Activated CD4-positive, alpha-beta memory T cell treated with anti-CD3 and anti-CD28 coated beads, Interleukin-2, amount 10 ng/mL, durations not matched to agents 7 days and 5 days (primary cell): ENCODE measurements around the gene SNX14. TPM values are rescaled to one million over a fixed set of nuclear protein-coding genes. Genes with fewer than 3 reads are reported as not detected.
"Not testable (repeated sequence)": the region's sequence is repeated elsewhere in the genome, so short reads cannot be mapped to it uniquely, and the experiment has no call there.

Experiments used
- CTCF ChIA-PET: fragments of 350-600 bp; sonication (Branson Sonifier 250); formaldehyde crosslinking; loops from one replicate; lab custom pipeline; 2021; ENCODE audit warnings: antibody characterized with exemption, inconsistent platforms; lab: Charles Lee
- POLR2A ChIA-PET: fragments of 350-600 bp; sonication (Branson Sonifier 250); formaldehyde crosslinking; loops from one replicate; lab custom pipeline; 2021; ENCODE audit warnings: antibody characterized with exemption; lab: Charles Lee
- DNase-seq: peaks from one replicate; pipeline ENCODE4 v3.0.0-alpha.2; 2020
- H3K27ac Mint-ChIP-seq: one replicate; pipeline ENCODE4 v1.8.0; 2021; ENCODE audit warnings: mild to moderate bottlenecking, mixed read lengths
- H3K27me3 Mint-ChIP-seq: one replicate; pipeline ENCODE4 v1.8.0; 2021; ENCODE audit warnings: mixed read lengths
- H3K36me3 Mint-ChIP-seq: one replicate; pipeline ENCODE4 v1.8.0; 2021; ENCODE audit warnings: low read depth, mixed read lengths
- H3K4me1 Mint-ChIP-seq: one replicate; pipeline ENCODE4 v1.8.0; 2021; ENCODE audit warnings: mixed read lengths
- H3K4me3 Mint-ChIP-seq: one replicate; pipeline ENCODE4 v1.8.0; 2021; ENCODE audit warnings: mild to moderate bottlenecking, mixed read lengths
- H3K9me3 Mint-ChIP-seq: one replicate; pipeline ENCODE4 v1.8.0; 2021; ENCODE audit warnings: mixed read lengths
- total RNA-seq, 2 experiments: library from RNA; stranded (reverse); gene quantifications; one replicate each; pipeline ENCODE4 v1.2.3, GENCODE V29; 2021

SNX14 gene
- total RNA-seq, 2 experiments from 2014 or later = 48.2 to 50.9 TPM

- H3K9me3 Mint-ChIP-seq = no peaks in the 10 kb centered on the region
- DNase-seq = no peak
These were observed 21.1 kb upstream of the SNX14 start for GRCh38 chr6:85614780-85615179.

GRCh38 chr6:85612690-85613474, 19.2 kb upstream of the SNX14 start:
- ChIA-PET CTCF (no interaction called here), POLR2A (interaction anchor here (1.0 to 2.1 kb wide), 9 partner anchors 11 to 65 kb away, joined by 3 to 12 read pairs (median 4); partner anchors contain the start of genes SNX14 and SYNCRIP)
- H3K36me3 Mint-ChIP-seq = peaks cover 75% of the 10 kb centered on the region
- H3K4me3 Mint-ChIP-seq = no peak overlapping the region
- DNase-seq = no peak
- H3K4me1 Mint-ChIP-seq = peaks cover 12% of the 10 kb centered on the region
- no peak overlapping the region for H3K27ac Mint-ChIP-seq
- H3K27me3 Mint-ChIP-seq = no peaks in the 10 kb centered on the region
- no peaks in the 10 kb centered on the region for H3K9me3 Mint-ChIP-seq

More at GRCh38 chr6:85614780-85615179, 21.1 kb upstream of the SNX14 start:
- CTCF ChIA-PET = no interaction called here
- POLR2A ChIA-PET = interaction anchor here (0.9 to 1.1 kb wide), 2 partner anchors 25 to 64 kb away, joined by 3 read pairs; no protein-coding TSS in a partner anchor
- H3K4me3 Mint-ChIP-seq = no peak overlapping the region
- peaks cover 13% of the 10 kb centered on the region for H3K4me1 Mint-ChIP-seq
- peak overlapping the region; percentile 10 for H3K27ac Mint-ChIP-seq
- peaks cover 79% of the 10 kb centered on the region for H3K36me3 Mint-ChIP-seq
- H3K27me3 Mint-ChIP-seq = no peaks in the 10 kb centered on the region

DNA sequence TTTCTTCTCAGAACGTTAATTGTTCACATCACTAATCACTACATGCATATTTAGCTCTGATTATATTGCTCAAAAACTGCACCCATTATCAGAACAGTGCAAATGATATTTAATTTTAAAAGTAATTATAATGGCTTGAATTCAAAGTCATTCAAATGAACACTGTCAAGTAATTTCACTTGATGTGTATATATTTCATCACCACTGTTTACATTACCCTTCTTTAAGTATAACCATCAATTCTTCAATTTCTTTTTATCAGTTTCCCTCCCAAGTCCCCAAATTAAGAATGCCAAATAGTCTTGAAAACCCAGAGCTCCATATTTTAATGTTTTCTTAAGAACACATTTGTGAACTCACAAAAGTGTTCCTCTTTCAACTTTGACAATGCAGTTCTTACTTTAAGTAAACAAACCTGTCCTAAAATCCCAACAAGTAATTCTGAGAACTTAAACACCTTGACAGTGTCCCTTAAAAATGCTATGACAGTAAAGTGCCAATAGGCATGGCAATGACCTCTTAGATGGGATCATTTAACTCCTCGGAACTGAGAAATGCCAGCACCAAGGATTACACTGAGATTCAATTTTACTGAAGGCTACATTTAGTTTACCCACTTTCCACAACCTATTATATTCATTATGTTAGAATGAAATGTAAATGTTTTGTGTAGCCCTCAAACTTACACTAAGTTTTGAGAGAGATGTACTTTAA, 16.7 kb upstream of the SNX14 start:
- H3K27ac Mint-ChIP-seq = no peak overlapping the region
- ChIA-PET POLR2A (interaction anchor here (1.1 to 4.2 kb wide), 7 partner anchors 14 to 68 kb away, joined by 3 to 15 read pairs (median 6); partner anchors contain the start of genes SNX14 and SYNCRIP), CTCF (interaction anchor here (1.2 to 1.8 kb wide), 2 partner anchors 28 to 29 kb away, joined by 3 to 5 read pairs; no protein-coding TSS in a partner anchor)
- no peaks in the 10 kb centered on the region for H3K9me3 Mint-ChIP-seq
- no peaks in the 10 kb centered on the region for H3K27me3 Mint-ChIP-seq
- no peak for DNase-seq
- no peak overlapping the region for H3K4me3 Mint-ChIP-seq
- H3K4me1 Mint-ChIP-seq = peaks cover 12% of the 10 kb centered on the region
- peaks cover 66% of the 10 kb centered on the region for H3K36me3 Mint-ChIP-seq

- Mint-ChIP-seq H3K27me3 (no peaks in the 10 kb centered on the region), H3K9me3 (no peaks in the 10 kb centered on the region), H3K36me3 (peaks cover 9% of the 10 kb centered on the region), H3K4me3 (no peak overlapping the region), H3K27ac (no peak overlapping the region), H3K4me1 (no peaks in the 10 kb centered on the region)
- POLR2A ChIA-PET = interaction anchor here (1.0 to 2.9 kb wide), 4 partner anchors 8 to 144 kb away, joined by 3 to 14 read pairs (median 7); partner anchors contain the start of gene SNX14
- CTCF ChIA-PET = no interaction called here
- DNase-seq = no peak
These were observed 8.4 kb upstream of the SNX14 start for GRCh38 chr6:85602100-85602499.

DNA sequence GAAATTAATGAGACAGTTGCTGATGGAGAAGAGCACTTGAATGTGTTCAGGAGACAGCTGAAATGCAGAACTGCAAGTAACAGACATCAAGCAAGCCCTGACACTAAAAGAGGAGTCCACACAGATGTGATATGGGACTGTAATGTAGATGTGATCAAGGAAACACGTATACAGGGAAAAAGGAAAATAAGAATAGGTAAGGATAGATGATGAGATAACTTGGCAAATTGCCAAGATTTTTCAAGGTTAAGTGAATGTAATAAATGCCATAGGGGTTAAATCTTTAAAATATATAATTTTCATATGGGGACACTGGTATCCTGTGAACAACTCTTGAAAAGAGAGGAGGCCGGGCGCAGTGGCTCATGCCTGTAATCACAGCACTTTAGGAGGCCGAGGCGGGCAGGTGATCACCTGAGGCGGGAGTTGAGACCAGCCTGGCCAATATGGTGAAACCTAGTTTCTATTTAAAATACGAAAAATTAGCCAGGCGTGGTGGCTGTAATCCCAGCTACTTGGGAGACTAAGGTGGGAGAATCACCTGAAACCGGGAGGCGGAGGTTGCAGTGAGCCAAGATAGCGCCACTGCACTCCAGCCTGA, 7.2 kb upstream of the SNX14 start:
- peaks cover 9% of the 10 kb centered on the region for H3K36me3 Mint-ChIP-seq
- CTCF ChIA-PET = no interaction called here
- H3K4me3 Mint-ChIP-seq = no peak overlapping the region

DNA sequence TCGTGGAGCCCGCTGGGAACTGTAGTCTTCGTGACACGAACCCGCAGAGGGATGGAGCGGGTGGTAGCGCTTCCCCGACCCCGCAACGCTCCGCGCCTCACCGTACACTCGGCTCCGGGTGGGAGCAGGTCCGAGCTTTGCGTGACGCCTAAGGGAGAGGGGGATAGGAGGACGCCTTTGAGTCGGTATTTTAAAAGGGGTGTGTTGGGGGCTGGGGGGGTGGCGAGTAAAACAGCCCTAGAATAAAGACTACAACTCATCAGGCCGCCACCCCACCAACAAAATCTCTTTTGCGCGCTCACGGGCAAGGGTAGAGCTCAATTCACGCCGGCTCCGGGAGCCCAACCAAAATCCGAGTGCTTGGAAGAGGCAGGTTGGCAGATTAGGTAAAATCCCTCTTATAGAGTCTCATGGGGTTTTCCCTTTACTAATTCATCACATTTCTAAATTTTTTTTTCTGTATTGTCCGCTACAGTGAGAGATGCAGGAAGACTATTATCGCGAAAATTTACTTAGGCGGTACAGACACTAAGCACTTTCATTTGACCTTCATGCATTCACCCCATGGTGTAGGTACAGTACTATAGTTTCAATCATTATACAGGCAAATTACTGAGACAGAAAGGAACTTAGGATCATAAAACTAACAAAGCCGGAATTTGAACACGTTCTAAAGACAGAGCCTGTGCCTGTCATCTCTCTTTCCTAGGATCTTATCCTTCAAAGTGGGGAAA, 706 bp upstream of the SNX14 start:
- POLR2A ChIA-PET = interaction anchor here (0.7 to 5.5 kb wide), 11 partner anchors 8 to 145 kb away, joined by 3 to 141 read pairs (median 11); partner anchors contain the start of genes NT5E and SYNCRIP
- no peak for DNase-seq
- CTCF ChIA-PET = interaction anchor here (1.4 to 2.2 kb wide), 2 partner anchors 84 to 112 kb away, joined by 4 to 10 read pairs; no protein-coding TSS in a partner anchor
- H3K9me3 Mint-ChIP-seq = peaks cover 5% of the 10 kb centered on the region
- H3K27ac Mint-ChIP-seq = peak overlapping the region; percentile 90
- peaks cover 35% of the 10 kb centered on the region for H3K36me3 Mint-ChIP-seq
- H3K4me1 Mint-ChIP-seq = peaks cover 28% of the 10 kb centered on the region
- H3K27me3 Mint-ChIP-seq = no peaks in the 10 kb centered on the region
- H3K4me3 Mint-ChIP-seq = peak overlapping the region; percentile 84

More for the DNA sequence above, 7.2 kb upstream of the SNX14 start:
- no peak for DNase-seq
- POLR2A ChIA-PET = interaction anchor here (1.2 to 2.9 kb wide), 6 partner anchors 7 to 77 kb away, joined by 3 to 14 read pairs (median 6); partner anchors contain the start of genes SNX14 and SYNCRIP
- Mint-ChIP-seq H3K27me3 (no peaks in the 10 kb centered on the region), H3K9me3 (no peaks in the 10 kb centered on the region), H3K27ac (no peak overlapping the region), H3K4me1 (no peaks in the 10 kb centered on the region)

GRCh38 chr6:85592033-85592432, 1.6 kb downstream of the SNX14 start:
- Mint-ChIP-seq H3K36me3 (peaks cover 42% of the 10 kb centered on the region), H3K4me1 (peaks cover 28% of the 10 kb centered on the region), H3K9me3 (peaks cover 5% of the 10 kb centered on the region), H3K27me3 (no peaks in the 10 kb centered on the region), H3K27ac (peak overlapping the region; percentile 90), H3K4me3 (peak overlapping the region; percentile 84)
- ChIA-PET CTCF (no interaction called here), POLR2A (interaction anchor here (1.4 to 5.5 kb wide), 4 partner anchors 50 to 97 kb away, joined by 5 to 141 read pairs (median 61); partner anchors contain the start of gene SYNCRIP)
- DNase-seq = no peak

- Mint-ChIP-seq H3K36me3 (peaks cover 45% of the 10 kb centered on the region), H3K27me3 (no peaks in the 10 kb centered on the region), H3K4me3 (peak overlapping the region; percentile 12), H3K4me1 (peaks cover 28% of the 10 kb centered on the region), H3K9me3 (peaks cover 5% of the 10 kb centered on the region), H3K27ac (no peak overlapping the region)
- DNase-seq = no peak
- POLR2A ChIA-PET = interaction anchor here (1.3 to 4.1 kb wide), 2 partner anchors 51 to 87 kb away, joined by 3 to 97 read pairs; partner anchors contain the start of gene SYNCRIP
- CTCF ChIA-PET = no interaction called here
These were observed 2.5 kb downstream of the SNX14 start for GRCh38 chr6:85591207-85591606.

DNA sequence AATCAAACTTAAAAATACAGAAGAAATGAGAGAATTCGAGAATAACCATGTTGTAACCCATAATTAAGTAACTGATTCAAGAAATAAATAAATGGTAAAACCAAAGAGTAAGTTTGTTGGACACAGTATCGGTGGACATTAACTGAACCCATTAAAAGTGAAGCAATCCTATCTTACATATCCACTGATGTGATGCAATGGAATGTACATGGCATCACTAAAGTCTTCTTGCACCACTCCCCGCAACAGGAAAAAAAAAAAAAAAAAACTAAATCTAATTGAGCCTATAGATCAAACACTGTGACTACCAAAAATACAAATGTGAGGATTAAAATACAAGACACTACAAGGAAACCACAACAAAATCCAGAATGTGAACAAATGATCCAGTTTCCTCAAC, 7.9 kb downstream of the SNX14 start:
- DNase-seq = no peak
- ChIA-PET POLR2A (interaction anchor here (1.6 kb wide), 1 partner anchor 7 kb away, joined by 4 read pairs; no protein-coding TSS in a partner anchor), CTCF (no interaction called here)
- peaks cover 71% of the 10 kb centered on the region for H3K36me3 Mint-ChIP-seq
- H3K27ac Mint-ChIP-seq = no peak overlapping the region
- H3K9me3 Mint-ChIP-seq = peaks cover 38% of the 10 kb centered on the region
- no peaks in the 10 kb centered on the region for H3K27me3 Mint-ChIP-seq
- no peak overlapping the region for H3K4me3 Mint-ChIP-seq
- peaks cover 5% of the 10 kb centered on the region for H3K4me1 Mint-ChIP-seq

DNA sequence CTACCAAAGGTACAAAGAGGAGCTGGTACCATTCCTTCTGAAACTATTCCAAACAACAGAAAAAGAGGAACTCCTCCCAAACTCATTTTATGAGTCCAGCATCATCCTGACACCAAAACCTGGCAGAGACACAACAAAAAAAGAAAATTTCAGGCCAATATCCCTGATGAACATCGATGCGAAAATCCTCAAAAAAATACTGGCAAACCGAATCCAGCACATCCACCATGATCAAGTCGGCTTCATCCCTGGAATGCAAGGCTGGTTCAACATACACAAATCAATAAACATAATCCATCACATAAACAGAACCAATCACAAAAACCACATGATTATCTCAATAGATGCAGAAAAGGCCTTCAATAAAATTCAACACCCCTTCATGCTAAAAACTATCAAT, 10.8 kb downstream of the SNX14 start:
- H3K4me3 Mint-ChIP-seq, H3K27me3 Mint-ChIP-seq, H3K27ac Mint-ChIP-seq, CTCF ChIA-PET, H3K4me1 Mint-ChIP-seq, DNase-seq, POLR2A ChIA-PET: not testable (repeated sequence)
- peaks cover 55% of the 10 kb centered on the region for H3K36me3 Mint-ChIP-seq
- peaks cover 33% of the 10 kb centered on the region for H3K9me3 Mint-ChIP-seq

DNA sequence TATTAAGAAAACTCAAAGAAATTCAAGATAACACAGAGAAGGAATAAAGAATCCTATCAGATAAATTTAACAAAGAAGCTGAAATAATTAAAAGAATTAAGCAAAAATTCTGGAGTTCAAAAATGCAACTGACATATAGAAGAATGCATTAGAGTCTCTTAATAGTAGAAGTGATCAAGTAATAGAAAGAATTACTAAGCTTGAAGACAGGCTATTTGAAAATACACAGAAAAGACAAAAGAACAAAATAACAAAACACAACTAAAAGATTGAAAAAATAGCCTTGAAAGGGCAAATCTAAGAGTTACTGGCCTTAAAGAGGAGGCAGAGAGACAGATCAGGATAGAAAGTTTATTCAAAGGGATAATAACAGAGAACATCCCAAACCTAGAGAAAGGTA, 12.1 kb downstream of the SNX14 start:
- no peaks in the 10 kb centered on the region for H3K27me3 Mint-ChIP-seq
- no peak for DNase-seq
- H3K4me3 Mint-ChIP-seq = no peak overlapping the region
- POLR2A ChIA-PET = no interaction called here
- H3K4me1 Mint-ChIP-seq = peaks cover 7% of the 10 kb centered on the region
- peaks cover 50% of the 10 kb centered on the region for H3K36me3 Mint-ChIP-seq
- no peak overlapping the region for H3K27ac Mint-ChIP-seq
- H3K9me3 Mint-ChIP-seq = peaks cover 33% of the 10 kb centered on the region
- CTCF ChIA-PET = no interaction called here

- H3K27me3 Mint-ChIP-seq = no peaks in the 10 kb centered on the region
- DNase-seq = no peak
- peaks cover 7% of the 10 kb centered on the region for H3K4me1 Mint-ChIP-seq
- ChIA-PET CTCF (no interaction called here), POLR2A (no interaction called here)
- no peak overlapping the region for H3K4me3 Mint-ChIP-seq
- peaks cover 47% of the 10 kb centered on the region for H3K36me3 Mint-ChIP-seq
- H3K9me3 Mint-ChIP-seq = peaks cover 31% of the 10 kb centered on the region
- H3K27ac Mint-ChIP-seq = no peak overlapping the region
These were observed 12.8 kb downstream of the SNX14 start for GRCh38 chr6:85580878-85581267.
